Activated T-helper 1 cell treated with Interleukin-2 at 50 U/mL for 16 hours (primary cell): ENCODE measurements around the gene TRPM3.

Experiments used
- DNase-seq: peaks from one replicate; pipeline ENCODE4 v3.0.0-alpha.2; 2020; ENCODE audit warnings: low read depth

TRPM3 gene

DNA sequence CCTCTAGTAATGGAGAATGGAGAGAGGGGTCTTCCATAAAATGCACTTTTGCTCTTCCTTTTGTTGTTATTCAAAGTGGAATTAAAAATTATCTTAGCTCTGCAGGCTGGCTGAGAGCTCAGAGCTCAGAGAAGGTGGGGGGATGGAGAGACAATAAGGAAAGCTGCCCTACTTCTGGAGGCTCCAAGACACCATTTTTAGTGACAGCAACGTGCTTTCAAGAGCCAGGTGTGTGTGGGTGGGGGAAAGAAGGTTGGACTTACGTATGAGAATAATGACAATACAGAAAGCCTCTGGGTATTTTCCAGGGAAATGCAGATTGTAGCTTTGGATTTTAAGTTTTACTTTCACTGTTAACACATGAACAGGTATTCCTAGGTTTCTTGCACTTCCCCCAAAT is 173.9 kb downstream of the TRPM3 start:
- no peak for DNase-seq

DNA sequence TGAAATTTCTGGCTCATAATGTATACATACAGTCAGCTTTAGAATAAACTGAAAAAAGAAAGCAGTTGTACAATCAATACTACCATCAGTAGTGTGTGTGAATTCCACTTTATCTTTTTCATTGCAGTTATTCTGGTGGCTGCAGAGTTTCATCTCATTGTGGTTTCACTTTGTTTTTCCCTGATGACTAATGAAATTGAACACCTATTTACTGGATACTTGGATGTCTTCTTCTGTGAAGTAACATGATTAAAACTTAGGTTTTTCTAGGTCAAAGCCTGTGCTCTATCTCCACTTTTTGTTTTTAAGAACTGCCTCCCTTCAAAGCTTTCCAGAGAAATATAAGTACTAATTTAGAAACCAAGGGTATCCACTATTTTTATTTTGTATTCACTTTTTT is 174.3 kb downstream of the TRPM3 start:
- no peak for DNase-seq

DNA sequence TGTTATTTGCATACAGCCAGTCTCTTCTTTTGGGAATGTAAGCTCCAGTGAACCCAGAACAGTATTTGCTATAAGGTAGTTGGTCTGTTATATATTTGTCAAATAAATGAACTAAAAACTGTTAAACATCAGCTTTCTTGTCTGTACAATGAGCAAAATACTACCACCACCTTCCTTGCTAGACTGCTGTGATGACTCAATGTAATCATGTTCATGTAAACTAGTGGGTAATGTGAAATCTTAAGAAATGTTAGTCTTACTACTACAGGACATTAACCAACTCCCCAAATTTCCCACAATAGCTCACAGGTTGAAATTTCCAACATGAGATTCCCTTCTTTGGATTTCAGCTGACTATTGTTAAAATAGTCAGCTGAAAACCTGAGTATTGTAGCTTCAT is 176.1 kb downstream of the TRPM3 start:
- no peak for DNase-seq

DNA sequence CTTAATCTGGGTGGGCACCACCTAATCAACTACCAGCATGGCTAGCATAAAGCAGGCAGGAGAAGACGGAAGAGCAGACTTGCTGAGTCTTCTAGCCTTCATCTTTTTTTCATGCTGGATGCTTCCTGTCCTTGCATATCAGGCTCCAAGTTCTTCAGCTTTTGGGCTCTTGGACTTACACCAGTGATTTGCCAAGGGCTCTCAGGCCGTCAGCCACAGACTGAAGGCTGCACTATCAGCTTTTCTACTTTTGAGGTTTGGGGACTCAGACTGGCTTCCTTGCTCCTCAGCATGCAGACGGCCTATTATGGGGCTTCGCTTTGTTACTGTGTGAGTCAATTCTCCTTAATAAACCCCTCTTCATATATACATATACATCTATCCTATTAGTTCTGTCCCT is 180.2 kb downstream of the TRPM3 start:
- DNase-seq: no peak

DNA sequence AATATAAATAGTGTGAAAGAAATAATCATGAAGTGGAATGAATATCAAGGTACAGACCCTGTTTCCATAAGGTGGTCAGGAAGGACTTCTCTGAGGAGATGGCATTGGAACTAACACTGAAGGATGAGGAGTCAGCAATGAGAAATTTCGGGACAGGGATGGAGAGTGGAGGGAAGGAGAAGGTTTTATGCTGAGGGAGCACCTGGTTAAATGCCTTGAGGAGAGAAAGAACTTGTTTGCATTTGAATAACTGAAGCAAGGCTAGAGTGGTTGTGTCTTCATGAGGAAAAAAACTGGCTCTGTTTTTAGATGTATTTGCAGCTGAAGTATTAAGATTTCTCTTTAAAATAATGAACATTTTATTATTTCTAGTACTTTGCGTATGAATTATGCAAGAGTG is 180.8 kb downstream of the TRPM3 start:
- DNase-seq: no peak

DNA sequence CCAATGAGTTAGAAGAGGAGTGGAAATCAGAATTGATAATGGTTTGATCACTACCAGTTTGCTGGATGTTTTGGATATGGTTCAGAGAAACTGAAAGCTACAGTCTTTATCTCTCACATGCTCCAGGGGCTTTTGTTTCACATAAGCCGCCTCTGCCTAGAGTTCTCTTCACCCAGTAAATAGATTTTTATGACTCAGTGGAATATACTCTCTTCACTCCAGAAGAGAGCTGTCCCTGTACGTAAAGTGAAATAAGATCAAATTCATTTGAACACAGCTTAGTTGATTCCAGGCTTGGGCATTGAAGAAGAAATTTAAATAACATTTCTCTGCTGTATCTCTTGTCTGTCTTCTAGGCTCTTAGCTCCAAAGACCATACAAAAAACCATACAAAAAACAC is 184.9 kb downstream of the TRPM3 start:
- no peak for DNase-seq

DNA sequence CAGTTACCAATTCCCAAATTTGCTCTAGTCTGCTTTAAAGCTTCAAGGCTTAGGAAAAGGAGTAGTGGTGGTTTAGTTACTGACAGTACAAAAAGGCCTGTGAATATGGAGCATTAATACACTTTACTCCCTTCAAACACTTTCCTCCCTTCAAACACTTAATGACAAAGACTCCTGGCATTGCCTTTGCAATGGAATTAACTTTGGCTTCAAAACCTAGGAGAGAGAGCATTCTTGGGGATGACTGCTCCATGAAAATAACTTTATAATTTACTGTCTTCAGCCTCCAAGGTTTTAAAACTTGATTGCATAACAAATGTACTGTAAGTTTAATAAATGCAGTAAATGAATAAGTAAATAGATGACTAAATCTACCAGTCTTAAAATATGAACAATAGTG is 185.6 kb downstream of the TRPM3 start:
- no peak for DNase-seq

DNA sequence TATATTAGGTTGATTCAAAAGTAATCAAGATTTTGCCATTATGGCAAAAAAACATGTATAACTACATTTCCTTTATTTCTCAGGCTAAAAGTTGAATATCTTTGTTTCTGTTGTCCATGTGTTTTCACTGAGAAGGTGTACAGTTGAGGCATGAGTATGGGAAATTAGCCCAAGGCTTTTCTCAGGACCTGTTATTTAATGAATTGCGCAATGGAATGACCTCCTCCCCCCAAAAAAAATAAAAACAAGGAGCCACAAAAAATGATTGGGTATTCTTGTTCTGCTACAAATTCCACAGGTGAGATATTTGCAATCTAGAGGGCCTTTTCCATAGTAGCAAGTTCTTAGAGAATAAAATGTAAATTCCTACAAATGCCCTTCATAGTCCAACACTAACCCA is 186.8 kb downstream of the TRPM3 start:
- no peak for DNase-seq

DNA sequence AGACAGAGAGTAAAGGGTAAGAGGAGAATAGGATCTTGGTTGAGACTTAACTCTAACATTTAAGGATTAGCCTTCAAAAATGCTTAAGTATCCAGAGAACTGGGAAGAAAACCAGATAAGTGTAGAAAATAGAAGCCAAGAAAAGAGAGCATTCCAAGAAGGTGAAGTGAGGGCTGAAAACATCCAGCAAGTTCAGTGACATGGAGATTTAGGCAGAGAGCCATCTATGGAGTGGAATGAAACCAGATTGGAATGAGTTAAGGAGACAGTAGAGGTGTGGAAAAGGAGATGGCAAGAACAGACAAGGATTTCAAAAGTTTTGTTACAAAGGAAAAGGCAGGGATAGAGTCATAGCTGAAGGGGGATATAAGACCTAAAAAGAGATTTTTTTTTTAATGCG is 188.1 kb downstream of the TRPM3 start:
- no peak for DNase-seq

DNA sequence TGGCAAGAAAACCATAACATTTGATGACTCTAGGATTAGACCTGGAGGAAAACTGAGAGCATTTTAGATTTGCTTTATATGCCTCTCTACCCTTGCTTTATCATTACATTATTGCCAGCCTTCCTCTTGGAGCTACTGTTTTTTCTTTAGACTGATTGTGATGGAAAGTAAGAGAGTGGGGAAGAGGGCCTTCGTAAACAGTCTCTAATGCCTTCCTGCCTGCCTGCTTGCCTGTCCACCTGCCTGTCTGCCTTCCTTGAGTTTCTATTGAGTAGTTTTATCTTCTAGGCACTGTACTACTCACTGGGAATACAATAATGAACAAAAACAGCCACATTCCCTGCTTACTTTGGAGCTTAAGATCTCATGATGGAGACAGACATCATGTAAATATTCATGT is 189.3 kb downstream of the TRPM3 start:
- no peak for DNase-seq

DNA sequence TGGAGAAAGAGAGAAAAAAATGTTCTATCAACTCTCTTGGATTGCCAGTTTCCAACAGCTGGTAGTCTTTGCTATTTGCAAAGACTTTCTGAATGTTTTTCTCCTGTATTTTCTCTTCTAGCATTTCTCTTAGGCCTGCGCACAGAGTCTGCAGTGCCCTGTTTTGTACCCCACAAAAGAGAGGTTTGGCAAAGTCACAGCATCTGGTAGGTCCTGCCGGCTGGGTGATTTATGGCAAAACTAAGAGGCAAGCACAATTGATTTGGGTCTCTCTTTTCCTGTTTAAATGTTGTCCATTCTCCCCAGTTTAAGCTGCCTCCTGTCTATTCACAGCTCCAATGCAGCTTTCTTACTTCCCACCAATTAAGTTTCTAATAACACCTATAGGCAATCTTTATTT is 193.9 kb downstream of the TRPM3 start:
- no peak for DNase-seq

DNA sequence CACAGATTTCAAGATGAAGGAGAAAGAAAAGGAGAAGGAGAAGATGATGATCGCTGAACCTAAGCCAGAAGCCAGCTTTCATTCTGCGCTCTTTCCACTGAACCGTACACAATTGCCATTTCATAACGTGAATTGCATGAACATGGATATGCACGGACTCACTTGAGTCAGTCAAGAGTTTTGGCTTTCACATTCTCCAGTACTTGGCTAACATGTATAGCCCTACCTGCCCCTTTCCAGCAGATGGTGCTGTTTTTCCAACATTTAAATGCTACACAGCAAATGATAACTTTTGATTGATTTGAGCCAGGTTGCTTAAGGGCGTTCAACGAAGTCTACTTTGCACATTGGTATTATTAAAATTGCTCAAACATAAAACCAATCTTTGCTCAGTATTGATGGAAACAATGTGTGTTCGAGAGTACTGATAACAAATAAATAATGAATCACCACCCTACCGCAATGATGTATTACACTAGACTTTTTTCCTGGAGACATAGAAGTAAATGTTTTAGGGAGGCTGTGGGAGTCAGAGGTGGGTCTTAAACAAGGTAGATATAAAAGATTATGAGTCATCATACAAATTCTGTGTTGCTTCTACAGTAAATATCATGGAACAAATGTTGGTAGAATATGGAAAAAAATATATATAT is 196.4 kb downstream of the TRPM3 start:
- DNase-seq: no peak

DNA sequence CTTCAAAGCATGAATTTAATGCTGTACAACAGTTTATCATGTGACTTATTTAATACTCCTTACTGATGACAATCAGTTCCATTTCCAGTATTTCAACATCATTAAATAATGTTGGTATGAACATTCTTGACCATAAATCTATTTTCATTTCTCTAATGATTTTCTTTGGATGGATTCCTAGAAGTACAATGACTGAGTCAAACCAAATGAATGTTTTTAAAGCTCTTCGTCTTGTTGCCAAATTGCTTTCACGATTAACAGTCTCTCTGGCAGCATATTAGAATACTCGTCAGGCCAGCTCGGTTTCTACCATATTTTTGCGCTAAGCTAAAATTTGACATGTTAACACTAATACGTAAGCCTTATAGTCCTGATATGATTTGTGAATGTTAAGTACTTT is 197.0 kb downstream of the TRPM3 start:
- DNase-seq: no peak

DNA sequence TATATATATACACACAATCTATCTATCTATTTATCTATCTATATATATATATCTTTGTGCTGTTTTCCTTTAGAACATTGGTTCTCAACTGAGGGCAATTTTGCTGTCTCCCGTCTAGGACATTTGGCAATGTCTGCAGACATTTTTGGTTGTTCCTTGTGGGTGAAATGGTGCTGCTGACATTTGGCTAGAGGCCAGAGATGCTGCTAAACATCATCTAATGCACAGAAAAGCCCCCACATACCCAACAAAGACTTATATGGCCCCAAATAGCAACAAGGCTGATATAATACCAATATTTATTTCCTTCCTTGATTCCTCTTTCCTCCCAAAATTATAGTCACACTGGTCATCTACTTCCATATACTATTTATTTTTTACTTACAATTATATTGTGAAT is 197.5 kb downstream of the TRPM3 start:
- DNase-seq: no peak

DNA sequence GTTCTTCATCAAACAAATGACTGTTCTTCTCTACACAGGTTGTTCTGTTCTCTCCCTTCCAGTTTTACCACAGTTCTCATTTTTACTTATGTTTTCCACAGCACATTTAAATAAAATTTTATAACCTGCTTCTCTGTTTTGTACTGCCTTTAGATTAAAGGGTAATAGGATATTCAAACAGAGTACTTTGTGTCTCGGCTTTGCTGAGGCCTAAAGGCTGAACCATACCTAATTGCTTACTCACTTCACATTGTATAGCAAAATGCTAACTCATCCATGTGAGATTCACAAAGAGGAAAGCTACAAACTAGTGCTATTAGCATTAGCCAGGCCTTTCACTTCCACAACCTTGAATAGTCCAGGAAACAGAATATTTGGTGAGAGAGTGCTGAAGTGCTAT is 200.3 kb downstream of the TRPM3 start:
- no peak for DNase-seq

DNA sequence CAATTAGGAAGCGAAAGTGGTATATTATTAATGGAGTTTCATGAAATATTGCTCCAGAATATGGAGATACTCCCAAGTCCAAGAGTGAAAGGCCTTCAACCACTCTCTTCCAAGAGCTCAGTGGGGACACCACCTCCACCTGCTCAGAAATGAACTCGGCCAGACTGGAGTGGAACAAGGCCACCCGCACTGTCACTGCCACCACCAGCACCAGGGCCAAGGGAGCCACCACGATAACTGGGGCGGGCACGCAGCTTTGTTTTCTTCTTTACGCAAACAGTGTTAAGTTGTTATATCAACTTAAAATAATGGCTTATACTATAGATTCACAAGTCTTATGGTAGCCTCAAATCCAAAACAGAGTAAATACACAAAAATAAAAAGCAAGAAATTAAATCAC is 204.1 kb downstream of the TRPM3 start:
- no peak for DNase-seq

DNA sequence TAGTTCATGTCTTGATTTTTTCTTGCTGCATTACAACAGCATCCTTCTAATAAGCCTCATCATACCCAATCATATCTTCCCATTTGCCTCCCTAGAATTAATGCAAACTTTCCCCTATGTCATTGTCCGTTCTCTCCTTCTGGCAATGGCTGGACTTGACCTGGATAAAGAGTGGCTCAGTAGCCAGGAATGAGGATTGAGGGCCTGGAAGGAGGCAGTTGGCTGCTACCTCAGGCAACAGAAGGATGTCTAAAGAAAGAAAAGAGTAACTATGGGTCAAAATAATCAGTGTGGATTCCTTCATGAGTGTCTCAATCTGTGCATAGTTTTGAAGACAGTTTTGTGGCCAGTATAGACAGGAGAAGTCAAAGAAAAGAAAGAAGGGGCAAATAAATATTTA is 209.6 kb downstream of the TRPM3 start:
- DNase-seq: no peak

DNA sequence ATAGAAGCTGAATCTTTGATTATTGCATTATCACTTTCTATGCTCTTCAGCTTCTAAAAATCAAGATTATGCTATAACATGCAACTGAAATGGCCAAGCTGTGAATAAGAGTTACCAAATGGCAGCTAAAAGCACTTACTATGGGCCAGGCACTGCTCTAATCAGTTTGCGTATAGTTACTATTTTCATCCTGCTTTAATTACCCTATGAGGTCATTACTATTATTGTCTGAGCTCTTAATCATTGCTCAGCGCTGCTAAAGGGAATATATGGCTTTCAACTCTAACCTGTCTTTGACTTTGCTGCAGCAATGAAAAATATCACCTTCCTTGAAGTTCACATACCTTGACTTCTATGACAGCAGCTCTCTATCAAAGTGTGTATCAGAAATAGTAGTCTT is 210.8 kb downstream of the TRPM3 start:
- no peak for DNase-seq

DNA sequence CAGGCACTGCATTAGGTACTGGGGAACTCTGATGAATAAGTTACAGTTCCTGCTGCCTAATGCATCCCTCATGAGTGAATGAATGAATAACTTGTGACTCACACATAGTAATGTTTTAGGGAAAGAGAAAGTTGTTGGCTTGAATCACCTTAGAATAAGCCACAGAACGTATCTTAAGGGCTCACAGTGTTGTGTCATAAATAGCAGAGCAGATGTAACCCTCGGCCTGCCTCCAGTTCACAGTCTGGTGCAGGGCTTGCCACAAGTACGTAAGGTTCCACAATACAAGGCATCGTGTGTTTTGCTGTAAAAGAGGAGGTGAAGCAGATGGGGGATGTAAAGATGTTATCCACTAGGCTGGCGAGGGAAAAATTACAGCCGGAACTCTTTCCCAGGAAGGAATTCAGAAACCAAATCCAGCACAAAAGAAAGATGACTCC is 218.7 kb downstream of the TRPM3 start:
- no peak for DNase-seq

DNA sequence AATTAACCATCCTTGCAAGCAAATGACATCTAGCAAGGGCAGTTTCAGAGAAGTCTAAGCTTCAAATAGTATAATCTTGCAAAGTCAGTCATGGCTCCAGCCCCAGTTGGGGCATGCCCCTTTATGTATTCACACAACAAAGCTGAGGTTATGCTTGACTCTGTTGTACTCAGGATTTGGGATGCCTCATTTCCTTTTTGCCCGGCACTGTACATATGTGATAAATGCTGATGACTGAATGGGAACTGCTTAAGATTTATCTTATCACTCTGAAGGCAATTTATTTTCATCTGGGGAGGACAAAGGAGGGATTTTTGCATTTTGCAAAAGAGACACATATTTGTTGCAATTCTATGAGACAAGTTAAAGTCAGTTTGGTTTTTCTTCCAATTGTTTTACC is 219.2 kb downstream of the TRPM3 start:
- no peak for DNase-seq

DNA sequence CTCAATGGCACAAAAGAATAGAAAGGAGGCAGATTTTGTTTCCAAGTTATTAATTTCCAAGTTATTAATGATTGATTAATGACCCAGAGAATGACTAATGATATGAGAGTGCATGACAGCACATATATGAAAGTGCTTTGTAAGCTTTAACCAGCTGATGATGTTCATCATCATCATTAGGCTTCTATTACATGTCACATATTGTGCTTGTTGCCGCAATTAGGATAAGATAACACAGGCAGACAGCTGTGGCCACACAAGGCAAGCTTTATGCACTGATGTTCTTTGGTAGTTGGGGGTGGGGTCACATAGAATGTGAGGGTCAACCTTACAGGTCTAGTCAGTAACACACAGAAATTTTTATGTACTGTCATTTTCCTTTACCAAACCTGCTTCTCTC is 219.7 kb downstream of the TRPM3 start:
- no peak for DNase-seq

DNA sequence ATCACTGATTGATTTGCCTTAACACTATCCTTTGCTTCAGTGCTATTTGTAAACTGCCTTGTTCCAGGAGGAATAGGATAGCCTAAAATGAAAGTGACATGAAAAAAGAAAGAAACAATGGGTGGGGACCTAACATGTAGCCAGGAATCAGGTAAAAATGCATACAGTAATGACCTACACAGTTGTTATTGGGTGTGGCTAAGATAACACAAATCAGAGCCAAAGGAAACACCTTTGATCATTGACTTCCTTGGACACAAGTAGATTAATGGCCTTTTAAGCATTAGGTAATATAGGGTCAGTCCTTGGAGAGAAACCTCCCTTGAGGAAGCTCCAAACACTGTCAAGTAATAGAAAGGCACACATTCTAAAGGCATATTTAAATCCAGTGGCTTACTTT is 220.4 kb downstream of the TRPM3 start:
- DNase-seq: no peak

DNA sequence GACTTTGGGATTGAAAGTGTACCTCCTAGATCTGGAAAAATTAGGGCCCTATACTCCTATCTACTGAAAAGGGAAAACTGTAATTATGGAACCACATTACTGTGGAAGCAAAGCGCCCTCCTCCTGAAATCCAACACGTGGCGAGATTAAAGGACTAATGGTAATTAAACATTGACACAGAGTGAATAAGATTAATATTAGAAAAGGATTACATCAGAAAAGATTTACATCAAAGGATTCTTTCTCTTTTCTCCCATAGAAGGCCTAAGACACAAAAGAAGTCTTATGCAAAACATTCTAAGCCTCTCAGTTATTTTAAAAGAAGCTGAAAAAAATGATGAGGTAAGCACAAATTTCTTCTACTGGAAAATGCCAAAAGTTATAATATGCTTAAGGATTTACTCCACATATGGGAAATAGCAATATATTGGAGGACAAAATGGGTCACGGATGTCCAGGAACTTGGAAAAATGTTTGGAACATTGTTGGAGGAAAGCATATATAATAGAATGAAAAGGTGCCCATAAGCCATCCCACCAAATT is 227.8 kb downstream of the TRPM3 start:
- DNase-seq: no peak

DNA sequence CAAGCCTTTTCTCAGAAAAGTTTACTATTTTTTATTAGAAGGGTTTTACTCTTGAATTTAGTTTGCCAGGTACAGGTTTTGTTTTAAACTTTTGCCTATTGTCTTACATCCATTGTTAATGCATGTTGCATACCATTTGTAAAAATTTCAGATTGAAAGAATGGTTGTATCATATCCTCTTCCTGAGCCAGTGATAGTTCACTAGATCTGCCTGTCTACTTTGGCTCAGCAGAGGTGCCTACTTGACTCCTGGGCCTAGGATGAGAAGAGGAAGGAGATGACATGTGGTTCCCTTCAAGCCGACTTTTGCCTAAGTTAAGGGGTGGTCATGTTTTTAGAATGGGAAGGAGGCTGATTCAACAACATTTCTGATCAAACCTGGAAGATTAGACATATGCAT is 232.9 kb downstream of the TRPM3 start:
- no peak for DNase-seq

DNA sequence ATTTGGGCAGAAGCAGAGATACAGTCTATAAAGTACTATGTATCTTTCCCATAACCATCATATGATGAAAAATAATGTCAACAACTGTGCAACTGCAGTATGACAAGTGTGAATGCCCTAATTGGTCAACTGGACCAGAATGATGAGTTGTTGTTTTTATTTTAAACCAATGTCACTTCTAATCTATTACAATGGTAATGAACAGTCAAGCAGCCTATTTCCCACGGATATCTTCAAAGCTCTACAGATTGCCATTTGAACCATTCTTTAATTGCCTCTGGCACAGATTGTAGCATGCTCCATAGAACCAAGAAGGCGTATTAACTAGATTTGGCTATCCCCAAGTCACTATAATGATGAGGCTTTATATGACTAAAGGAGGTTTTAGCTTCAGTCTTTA is 233.6 kb downstream of the TRPM3 start:
- no peak for DNase-seq
